Upper lobe of left lung (tissue), 4 donors: ENCODE measurements around the gene TNS3.

Source experiments
- CTCF ChIP-seq, 6 experiments: fragments of 450-650 bp in 4 of 6; fragments of 200-600 bp in 2 of 6; sonication (generic) in 2 of 6; IDR thresholded peaks; one replicate each; pipeline ENCODE4 v1.5.1; 2016 to 2019; ENCODE audit warnings: antibody characterized with exemption in 6 of 6
- EP300 ChIP-seq, 4 donors: sonication (generic); formaldehyde crosslinking; IDR thresholded peaks; one replicate each; pipeline ENCODE4 v1.5.1; 2017; ENCODE audit warnings: antibody characterized with exemption in 4 of 4, control low read depth in 2 of 4
- POLR2A ChIP-seq, 4 donors: fragments of 450-650 bp; IDR thresholded peaks; one replicate each; pipeline ENCODE4 v1.5.1; 2016 to 2017; ENCODE audit warnings: antibody characterized with exemption in 4 of 4, mild to moderate bottlenecking in 2 of 4

- TF ChIP-seq CTCF (IDR thresholded peaks at IDR 0.05): no peak
- no peak for TF ChIP-seq EP300 (IDR thresholded peaks at IDR 0.05)
- TF ChIP-seq POLR2A (IDR thresholded peaks at IDR 0.05): no peak
Observed at GRCh38 chr7:47529405-47529804, 52.5 kb downstream of the TNS3 start.
